CD14-positive monocyte (primary cell): ENCODE results near the gene GSTO2. TPM values are rescaled to one million over a fixed set of nuclear protein-coding genes. Genes with fewer than 3 reads are reported as not detected.
A peak's percentile ranks its signal among the peaks of the same experiment; 100 is the strongest.

Source experiments
- DNase-seq, 3 donors: peaks; one replicate each; pipeline ENCODE4 v3.0.0-alpha.2; 2011 to 2022
- H2AFZ ChIP-seq: 2 replicates; pipeline ENCODE4 v1.6.0; 2012; ENCODE audit warnings: mild to moderate bottlenecking, low read depth, low read length, inconsistent platforms; ENCODE audit not compliant: insufficient read depth, poor library complexity, severe bottlenecking
- H3K27ac ChIP-seq, 2 donors: 1 replicate in 1 of 2; 2 replicates in 1 of 2; pipeline ENCODE4 v1.5.1; 2012 to 2013; ENCODE audit warnings: low read length in 2 of 2, control low read depth in 1 of 2, inconsistent platforms in 1 of 2, low read depth in 1 of 2, mild to moderate bottlenecking in 1 of 2
- H3K27me3 ChIP-seq, 2 donors: one replicate each; pipeline versions ENCODE4 v1.6.0 to v1.6.1; 2011 to 2013; ENCODE audit warnings: low read length in 2 of 2; ENCODE audit not compliant: control insufficient read depth in 2 of 2, insufficient read depth in 2 of 2
- H3K36me3 ChIP-seq, 2 donors: replicated peaks in 1 of 2; 1 replicate in 1 of 2; 2 replicates in 1 of 2; pipeline versions ENCODE4 v1.5.1 to v1.6.1; 2012 to 2013; ENCODE audit warnings: low read length in 2 of 2, control low read depth in 1 of 2, inconsistent platforms in 1 of 2, mild to moderate bottlenecking in 1 of 2; ENCODE audit not compliant: insufficient read depth in 2 of 2, control insufficient read depth in 1 of 2
- H3K4me1 ChIP-seq, 2 donors: 1 replicate in 1 of 2; 2 replicates in 1 of 2; pipeline versions ENCODE4 v1.5.1 to v1.6.1; 2012 to 2013; ENCODE audit warnings: low read length in 2 of 2, control low read depth in 1 of 2, inconsistent platforms in 1 of 2, mild to moderate bottlenecking in 1 of 2, moderate library complexity in 1 of 2; ENCODE audit not compliant: insufficient read depth in 2 of 2, control insufficient read depth in 1 of 2
- H3K4me2 ChIP-seq: replicated peaks from 2 replicates; pipeline ENCODE3; 2012; ENCODE audit warnings: low read length, moderate library complexity, mild to moderate bottlenecking; ENCODE audit not compliant: poor library complexity, severe bottlenecking; ENCODE audit errors: extremely low read depth
- H3K4me3 ChIP-seq, 3 experiments: fragments of 200-600 bp in 1 of 3; sonication (generic) in 1 of 3; replicated peaks in 1 of 3; 1 replicate in 2 of 3; 2 replicates in 1 of 3; pipeline ENCODE4 v1.5.1; 2011 to 2013; ENCODE audit warnings: low read length in 3 of 3, mild to moderate bottlenecking in 3 of 3, control low read depth in 2 of 3, low read depth in 2 of 3, inconsistent platforms in 1 of 3, moderate library complexity in 1 of 3
- H3K79me2 ChIP-seq: 2 replicates; pipeline ENCODE4 v1.6.0; 2012; ENCODE audit warnings: mild to moderate bottlenecking, control low read depth, inconsistent platforms, low read length, moderate library complexity; ENCODE audit not compliant: insufficient read depth
- H3K9ac ChIP-seq: 2 replicates; pipeline ENCODE4 v1.6.0; 2017; ENCODE audit warnings: low read length, mild to moderate bottlenecking; ENCODE audit not compliant: insufficient read depth, poor library complexity, severe bottlenecking
- H3K9me3 ChIP-seq, 2 donors: replicated peaks in 1 of 2; 1 replicate in 1 of 2; 2 replicates in 1 of 2; pipeline versions ENCODE4 v1.5.1 to v1.6.1; 2012 to 2013; ENCODE audit warnings: low read length in 2 of 2, control low read depth in 1 of 2; ENCODE audit not compliant: control insufficient read depth in 1 of 2, insufficient read depth in 1 of 2
- H4K20me1 ChIP-seq: 2 replicates; pipeline ENCODE4 v1.6.0; 2012; ENCODE audit warnings: mild to moderate bottlenecking, low read length, control low read depth, moderate library complexity; ENCODE audit not compliant: insufficient read depth
- H3K27ac Mint-ChIP-seq, 7 donors: one replicate each; pipeline ENCODE4 v1.8.0; 2020; ENCODE audit warnings: mild to moderate bottlenecking in 7 of 7, mixed read lengths in 7 of 7, moderate library complexity in 6 of 7, inconsistent platforms in 2 of 7
- H3K27me3 Mint-ChIP-seq, 3 donors: one replicate each; pipeline ENCODE4 v1.8.0; 2021 to 2022; ENCODE audit warnings: low read depth in 3 of 3, mild to moderate bottlenecking in 3 of 3, mixed read lengths in 3 of 3, moderate library complexity in 3 of 3, inconsistent platforms in 1 of 3
- H3K36me3 Mint-ChIP-seq, 2 donors: one replicate each; pipeline ENCODE4 v1.8.0; 2020; ENCODE audit warnings: mixed read lengths in 2 of 2, inconsistent platforms in 1 of 2, mild to moderate bottlenecking in 1 of 2
- H3K4me1 Mint-ChIP-seq: one replicate; pipeline ENCODE4 v1.8.0; 2020; ENCODE audit warnings: mild to moderate bottlenecking, mixed read lengths
- H3K4me3 Mint-ChIP-seq, 2 donors: one replicate each; pipeline ENCODE4 v1.8.0; 2020; ENCODE audit warnings: mild to moderate bottlenecking in 2 of 2, mixed read lengths in 2 of 2, moderate library complexity in 1 of 2
- H3K9me3 Mint-ChIP-seq, 7 donors: one replicate each; pipeline ENCODE4 v1.8.0; 2020 to 2022; ENCODE audit warnings: mixed read lengths in 7 of 7, mild to moderate bottlenecking in 6 of 7, moderate library complexity in 6 of 7, inconsistent platforms in 2 of 7
- WGBS: methylation state at CpG from one replicate; pipeline ENCODE4 v1.1.5; 2013; ENCODE audit warnings: missing lambda C conversion rate; ENCODE audit not compliant: insufficient coverage; 5-methylcytosine and 5-hydroxymethylcytosine counted together
- intact Hi-C, 2 donors: fragments of 100-400 bp; cut with micrococcal nuclease; formaldehyde crosslinking; loops; one replicate each; pipeline versions ENCODE4 v1.15.0 to v1.15.1; 2023
- polyA plus RNA-seq, 3 donors: library from polyadenylated mRNA; depleted of rRNA in 1 of 3; unstranded in 2 of 3; stranded (reverse) in 1 of 3; fragments of 300-500 nt in 2 of 3; fragments of >200 nt in 1 of 3; fragmentation: Illumina TruSeq in 2 of 3; gene quantifications; 1 replicate in 2 of 3; 2 replicates in 1 of 3; pipeline ENCODE4 v1.2.3, GENCODE V29; 2012 to 2021
- TF ChIP-seq, protein P1 (sequence below): fragments of 200-600 bp; IDR thresholded peaks from one replicate; pipeline ENCODE4 v1.8.0; 2022; ENCODE audit warnings: antibody characterized with exemption, mild to moderate bottlenecking

Gene GSTO2
- polyA plus RNA-seq, 3 donors = 0.16 to 0.26 TPM; not detected in 1

DNA sequence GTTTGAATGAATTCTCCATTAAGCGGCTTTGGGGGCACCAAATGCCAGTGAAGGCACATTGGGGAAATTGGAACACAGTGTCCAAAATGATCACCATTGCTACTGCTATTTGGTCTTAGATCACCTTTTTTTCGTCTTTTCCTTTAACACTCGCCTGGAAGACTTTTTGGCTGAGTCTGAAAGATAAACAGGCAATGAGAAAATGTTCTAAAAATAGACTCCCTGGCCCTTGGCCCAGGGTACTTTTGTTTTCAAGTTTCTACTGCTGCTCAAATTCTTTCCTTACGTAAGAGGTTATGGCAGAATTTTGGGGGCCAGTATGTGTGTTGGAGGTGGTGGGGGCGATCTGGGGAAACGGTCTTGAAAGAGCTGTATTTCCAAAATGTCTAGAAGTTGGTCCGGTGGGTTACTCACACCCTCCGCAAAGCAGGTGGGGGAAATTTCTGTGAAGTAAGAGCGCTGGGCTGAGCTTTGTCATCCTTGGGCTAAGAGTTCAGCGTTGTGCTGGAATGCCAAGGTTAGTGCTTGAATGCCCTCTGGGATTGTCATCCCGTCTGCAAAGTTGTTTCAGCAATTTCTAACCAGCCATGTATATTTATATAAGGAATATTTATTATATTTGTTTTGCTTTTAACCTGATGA lies 70.6 kb downstream of the GSTO2 start:
- peak overlapping the region; percentile 93 for H3K9ac ChIP-seq
- Mint-ChIP-seq H3K36me3 (peaks cover 10 to 15% of the 10 kb centered on the region in 2 donors), H3K9me3 (peaks cover 0 to 1% (median 0%) of the 10 kb centered on the region in 7 donors), H3K4me1 (peaks cover 41% of the 10 kb centered on the region), H3K27me3 (peaks cover 2 to 9% (median 4%) of the 10 kb centered on the region in 3 donors), H3K27ac (peak overlapping the region; percentile 99 to 100 (median 100)), H3K4me3 (peak overlapping the region; percentile 92 to 99)
- 49% methylated on average over 6 of the region's 11 CpGs for WGBS
- TF ChIP-seq, protein P1, sequence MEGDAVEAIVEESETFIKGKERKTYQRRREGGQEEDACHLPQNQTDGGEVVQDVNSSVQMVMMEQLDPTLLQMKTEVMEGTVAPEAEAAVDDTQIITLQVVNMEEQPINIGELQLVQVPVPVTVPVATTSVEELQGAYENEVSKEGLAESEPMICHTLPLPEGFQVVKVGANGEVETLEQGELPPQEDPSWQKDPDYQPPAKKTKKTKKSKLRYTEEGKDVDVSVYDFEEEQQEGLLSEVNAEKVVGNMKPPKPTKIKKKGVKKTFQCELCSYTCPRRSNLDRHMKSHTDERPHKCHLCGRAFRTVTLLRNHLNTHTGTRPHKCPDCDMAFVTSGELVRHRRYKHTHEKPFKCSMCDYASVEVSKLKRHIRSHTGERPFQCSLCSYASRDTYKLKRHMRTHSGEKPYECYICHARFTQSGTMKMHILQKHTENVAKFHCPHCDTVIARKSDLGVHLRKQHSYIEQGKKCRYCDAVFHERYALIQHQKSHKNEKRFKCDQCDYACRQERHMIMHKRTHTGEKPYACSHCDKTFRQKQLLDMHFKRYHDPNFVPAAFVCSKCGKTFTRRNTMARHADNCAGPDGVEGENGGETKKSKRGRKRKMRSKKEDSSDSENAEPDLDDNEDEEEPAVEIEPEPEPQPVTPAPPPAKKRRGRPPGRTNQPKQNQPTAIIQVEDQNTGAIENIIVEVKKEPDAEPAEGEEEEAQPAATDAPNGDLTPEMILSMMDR = no peak
- peak overlapping the region in 2 of 3 experiments; percentile 86 to 94 for H3K4me3 ChIP-seq
- peak overlapping the region in 1 of 2 donors; percentile 98 for H3K27ac ChIP-seq
- H3K4me2 ChIP-seq = peak overlapping the region; percentile 89
- peak overlapping the region; percentile 77 for H2AFZ ChIP-seq
- intact Hi-C loops = loop anchor here in 1 of 2 donors (2.0 kb wide), 1 partner anchor 15 kb away; no protein-coding TSS in a partner anchor
- H3K4me1 ChIP-seq = peaks cover 37 to 43% of the 10 kb centered on the region in 2 donors
- peaks cover 36% of the 10 kb centered on the region for H4K20me1 ChIP-seq
- H3K27me3 ChIP-seq = no peaks in the 10 kb centered on the region
- H3K79me2 ChIP-seq = peaks cover 52% of the 10 kb centered on the region
- no peaks in the 10 kb centered on the region for H3K9me3 ChIP-seq
- DNase-seq = peak in 2 of 3 donors; percentile 48 to 85
- H3K36me3 ChIP-seq = peaks cover 4 to 5% of the 10 kb centered on the region in 2 donors

DNA sequence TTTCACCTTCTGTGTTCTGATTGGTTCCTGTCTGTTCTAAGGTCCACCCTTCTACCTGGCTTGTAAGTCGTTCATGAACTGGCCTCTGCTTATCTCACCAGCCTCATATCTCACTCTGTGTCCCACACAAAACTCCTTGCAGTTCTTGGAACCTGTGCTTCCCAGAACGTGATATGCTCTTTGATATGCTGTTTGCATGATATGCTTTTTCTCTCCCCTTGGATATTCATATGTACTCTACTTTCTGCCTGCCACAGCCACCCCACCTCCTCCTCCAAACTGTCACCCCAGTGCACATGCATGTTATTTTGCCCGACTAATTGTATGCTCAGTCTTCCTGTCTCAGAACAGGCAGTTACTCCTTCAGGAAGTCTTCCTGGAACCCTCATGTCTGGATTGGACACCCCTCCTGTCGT lies 71.1 kb downstream of the GSTO2 start:
- peaks cover 2 to 9% (median 4%) of the 10 kb centered on the region in 3 donors for H3K27me3 Mint-ChIP-seq
- Histone ChIP-seq H3K27ac (no peak overlapping the region), H3K4me3 (no peak overlapping the region), H3K4me1 (peaks cover 32 to 38% of the 10 kb centered on the region in 2 donors), H3K27me3 (no peaks in the 10 kb centered on the region), H3K79me2 (peaks cover 47% of the 10 kb centered on the region), H2AFZ (no peak overlapping the region), H3K9me3 (no peaks in the 10 kb centered on the region), H3K9ac (no peak overlapping the region), H4K20me1 (peaks cover 31% of the 10 kb centered on the region), H3K36me3 (no peaks in the 10 kb centered on the region), H3K4me2 (no peak overlapping the region)
- H3K4me3 Mint-ChIP-seq = no peak overlapping the region
- intact Hi-C loops = no loop called here
- peaks cover 5 to 9% of the 10 kb centered on the region in 2 donors for H3K36me3 Mint-ChIP-seq
- whole genome bisulfite sequencing = 38% methylated on average over 3 of the region's 4 CpGs
- TF ChIP-seq, protein P1 = no peak
- H3K4me1 Mint-ChIP-seq = peaks cover 36% of the 10 kb centered on the region
- DNase-seq = no peak
- H3K9me3 Mint-ChIP-seq = peaks cover 0 to 1% (median 0%) of the 10 kb centered on the region in 7 donors
- H3K27ac Mint-ChIP-seq = peak overlapping the region in 1 of 7 donors; percentile 100
